ENCODE data around the gene HNRNPL. TPM values are rescaled to one million over a fixed set of nuclear protein-coding genes. Genes with fewer than 3 reads are reported as not detected.

The HNRNPL gene
- total RNA-seq, 1 experiment from 2014 or later = 642 TPM

DNA sequence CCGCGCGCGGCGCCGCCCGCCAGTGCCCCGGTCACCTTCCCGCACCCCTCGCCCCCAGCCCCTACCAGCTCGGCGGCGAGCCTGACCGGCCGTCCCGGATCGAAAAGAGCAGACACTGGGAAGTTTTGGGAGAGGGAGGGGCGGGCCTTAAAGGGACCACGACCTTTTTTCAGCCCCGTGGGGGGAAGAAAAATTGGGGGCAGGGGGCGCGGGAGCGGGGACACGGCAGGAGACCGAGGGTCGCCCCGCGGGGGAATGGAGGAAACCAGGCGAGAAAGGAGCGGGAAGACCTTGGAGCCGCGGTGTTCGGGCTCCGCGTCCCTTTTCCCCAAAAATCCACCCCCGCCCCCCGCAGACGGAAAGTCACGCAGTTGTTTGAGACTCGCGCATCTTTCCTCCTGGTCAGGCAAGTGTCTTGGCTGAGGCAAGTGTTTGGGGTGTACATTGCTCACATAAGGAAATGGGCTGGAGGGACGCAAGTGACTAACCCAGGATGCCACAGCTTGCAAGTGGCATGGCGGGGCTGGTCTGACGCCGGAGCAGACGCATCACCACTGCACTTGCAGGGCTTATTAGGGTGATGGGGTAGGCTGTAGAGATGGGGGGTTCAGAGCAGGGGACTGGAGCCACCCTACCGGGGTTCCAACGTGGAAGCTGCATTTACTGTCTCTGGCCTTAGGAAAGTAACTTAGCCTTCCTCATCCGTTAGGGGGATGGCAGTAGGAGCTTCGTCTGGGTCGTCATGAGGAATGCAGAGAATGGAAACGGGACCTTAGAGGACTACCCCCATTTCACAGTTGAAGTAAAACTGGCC is 2.7 kb upstream of the HNRNPL start:
- intact Hi-C loops (cut with micrococcal nuclease; ENCODE audit: unreplicated experiment) = no loop called here
- DNase-seq (ENCODE audit: low spot score) = peak; percentile 50
- TF ChIP-seq, protein P1, sequence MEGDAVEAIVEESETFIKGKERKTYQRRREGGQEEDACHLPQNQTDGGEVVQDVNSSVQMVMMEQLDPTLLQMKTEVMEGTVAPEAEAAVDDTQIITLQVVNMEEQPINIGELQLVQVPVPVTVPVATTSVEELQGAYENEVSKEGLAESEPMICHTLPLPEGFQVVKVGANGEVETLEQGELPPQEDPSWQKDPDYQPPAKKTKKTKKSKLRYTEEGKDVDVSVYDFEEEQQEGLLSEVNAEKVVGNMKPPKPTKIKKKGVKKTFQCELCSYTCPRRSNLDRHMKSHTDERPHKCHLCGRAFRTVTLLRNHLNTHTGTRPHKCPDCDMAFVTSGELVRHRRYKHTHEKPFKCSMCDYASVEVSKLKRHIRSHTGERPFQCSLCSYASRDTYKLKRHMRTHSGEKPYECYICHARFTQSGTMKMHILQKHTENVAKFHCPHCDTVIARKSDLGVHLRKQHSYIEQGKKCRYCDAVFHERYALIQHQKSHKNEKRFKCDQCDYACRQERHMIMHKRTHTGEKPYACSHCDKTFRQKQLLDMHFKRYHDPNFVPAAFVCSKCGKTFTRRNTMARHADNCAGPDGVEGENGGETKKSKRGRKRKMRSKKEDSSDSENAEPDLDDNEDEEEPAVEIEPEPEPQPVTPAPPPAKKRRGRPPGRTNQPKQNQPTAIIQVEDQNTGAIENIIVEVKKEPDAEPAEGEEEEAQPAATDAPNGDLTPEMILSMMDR (conservative IDR thresholded peaks at IDR 0.05; ENCODE audit: low read depth, low read length) = no peak
- no peak for TF ChIP-seq EZH2 (IDR thresholded peaks at IDR 0.05; ENCODE audit: borderline replicate concordance, low read depth, low read length, poor library complexity, severe bottlenecking)
- POLR2A ChIA-PET (ENCODE audit: low non-redundant PET) = no interaction called here
- Histone ChIP-seq H3K4me1 (ENCODE audit: insufficient read depth, low read length, poor library complexity, severe bottlenecking) (peaks cover 11% of the 10 kb centered on the region), H3K27me3 (replicated peaks; ENCODE audit: insufficient read depth, low read depth, low read length, poor library complexity) (no peaks in the 10 kb centered on the region), H3K27ac (ENCODE audit: low read depth, low read length, poor library complexity, severe bottlenecking) (peak overlapping the region; percentile 95), H3K36me3 (ENCODE audit: insufficient read depth, low read length, poor library complexity, severe bottlenecking) (peaks cover 15% of the 10 kb centered on the region), H3K4me3 (ENCODE audit: low read depth, low read length, poor library complexity, severe bottlenecking) (peak overlapping the region; percentile 88), H3K9me3 (ENCODE audit: low read depth, low read length, poor library complexity, severe bottlenecking) (no peaks in the 10 kb centered on the region)
- CTCF ChIA-PET = no interaction called here
- TSS peak; percentile 56 for BruUV-seq (replicated peaks)

- DNase-seq (ENCODE audit: low spot score) = peak; percentile 94
- no TSS peak for BruUV-seq (replicated peaks)
- no peak for TF ChIP-seq EZH2 (IDR thresholded peaks at IDR 0.05; ENCODE audit: borderline replicate concordance, low read depth, low read length, poor library complexity, severe bottlenecking)
- intact Hi-C loops (cut with micrococcal nuclease; ENCODE audit: unreplicated experiment) = loop anchor here (2.0 kb wide), 2 partner anchors 47 to 79 kb away; partner anchors contain the start of genes MRPS12, NFKBIB, SARS2 and SIRT2
- ChIA-PET CTCF (no interaction called here), POLR2A (ENCODE audit: low non-redundant PET) (no interaction called here)
- Histone ChIP-seq H3K9me3 (ENCODE audit: low read depth, low read length, poor library complexity, severe bottlenecking) (no peaks in the 10 kb centered on the region), H3K4me3 (ENCODE audit: low read depth, low read length, poor library complexity, severe bottlenecking) (peak overlapping the region; percentile 88), H3K27me3 (replicated peaks; ENCODE audit: insufficient read depth, low read depth, low read length, poor library complexity) (no peaks in the 10 kb centered on the region), H3K4me1 (ENCODE audit: insufficient read depth, low read length, poor library complexity, severe bottlenecking) (peaks cover 13% of the 10 kb centered on the region), H3K36me3 (ENCODE audit: insufficient read depth, low read length, poor library complexity, severe bottlenecking) (peaks cover 22% of the 10 kb centered on the region), H3K27ac (ENCODE audit: low read depth, low read length, poor library complexity, severe bottlenecking) (peak overlapping the region; percentile 95)
Measured at GRCh38 chr19:38851622-38852230, 1.9 kb upstream of the HNRNPL start.

DNA sequence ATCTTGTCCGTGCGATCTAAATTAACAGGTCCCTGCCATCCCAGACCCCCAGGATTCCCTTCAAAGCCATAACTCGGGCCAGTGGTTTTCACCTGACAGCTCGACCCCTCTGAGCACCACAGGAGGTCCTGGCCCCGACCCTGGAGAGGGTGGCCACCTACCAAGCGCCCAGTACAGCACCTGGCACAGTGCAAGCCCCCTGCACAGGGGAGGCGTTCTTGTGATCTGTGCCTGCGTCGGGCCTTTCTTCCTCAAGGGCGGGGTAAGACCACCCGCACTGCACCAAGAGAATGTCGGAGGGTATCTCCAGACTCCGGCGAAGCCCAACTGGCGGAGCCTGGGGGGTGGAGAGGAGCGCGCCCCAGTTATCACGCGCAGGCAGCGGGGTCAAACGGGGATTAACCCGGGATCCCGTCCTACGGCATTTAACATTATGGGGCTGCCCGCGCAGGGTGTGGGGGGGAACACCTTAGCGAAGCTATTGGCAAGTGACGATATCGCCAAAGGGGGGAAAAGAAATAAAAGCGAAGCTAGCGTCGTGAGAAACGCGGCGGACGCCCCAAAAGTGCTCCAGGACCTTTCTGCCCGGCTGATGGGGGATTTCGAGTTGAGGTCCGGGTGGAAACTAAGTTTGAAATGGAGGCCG is 1.3 kb upstream of the HNRNPL start:
- no peaks in the 10 kb centered on the region for H3K27me3 ChIP-seq (replicated peaks; ENCODE audit: insufficient read depth, low read depth, low read length, poor library complexity)
- CTCF ChIA-PET = no interaction called here
- H3K4me1 ChIP-seq (ENCODE audit: insufficient read depth, low read length, poor library complexity, severe bottlenecking) = peaks cover 13% of the 10 kb centered on the region
- H3K9me3 ChIP-seq (ENCODE audit: low read depth, low read length, poor library complexity, severe bottlenecking) = no peaks in the 10 kb centered on the region
- TF ChIP-seq EZH2 (IDR thresholded peaks at IDR 0.05; ENCODE audit: borderline replicate concordance, low read depth, low read length, poor library complexity, severe bottlenecking) = no peak
- TF ChIP-seq, protein P1 (conservative IDR thresholded peaks at IDR 0.05; ENCODE audit: low read depth, low read length) = no peak
- intact Hi-C loops (cut with micrococcal nuclease; ENCODE audit: unreplicated experiment) = loop anchor here (2.0 kb wide), 2 partner anchors 48 to 80 kb away; partner anchors contain the start of genes MRPS12, NFKBIB, SARS2 and SIRT2
- BruUV-seq (replicated peaks) = no TSS peak
- peak; percentile 49 for DNase-seq (ENCODE audit: low spot score)
- H3K4me3 ChIP-seq (ENCODE audit: low read depth, low read length, poor library complexity, severe bottlenecking) = peak overlapping the region; percentile 88
- POLR2A ChIA-PET (ENCODE audit: low non-redundant PET) = no interaction called here
- peaks cover 29% of the 10 kb centered on the region for H3K36me3 ChIP-seq (ENCODE audit: insufficient read depth, low read length, poor library complexity, severe bottlenecking)
- H3K27ac ChIP-seq (ENCODE audit: low read depth, low read length, poor library complexity, severe bottlenecking) = peak overlapping the region; percentile 95

All from A673 (cell line).